Sciatic nerve (tissue), 2 donors: ENCODE measurements around the gene S100A1. TPM values are rescaled to one million over a fixed set of nuclear protein-coding genes. Genes with fewer than 3 reads are reported as not detected.
"Not testable (repeated sequence)": the region's sequence is repeated elsewhere in the genome, so short reads cannot be mapped to it uniquely, and the experiment has no call there.

Source experiments
- ATAC-seq: fragments of 200-7000 bp; cut with Tn5 transposase; one replicate; pipeline ENCODE4 v1.9.1; 2020; ENCODE audit warnings: mild to moderate bottlenecking, moderate library complexity
- DNase-seq: peaks from one replicate; pipeline ENCODE4 v3.0.0-alpha.2; 2020; ENCODE audit warnings: low spot score
- intact Hi-C: fragments of 100-400 bp; cut with DNase I; formaldehyde crosslinking; loops from one replicate; pipeline ENCODE4 v1.14.2; 2022
- total RNA-seq: library from RNA; stranded (reverse); fragmentation: NEBNext Ultra II Directional; extraction: Animal tissue kit (Norgen Biotek cat#: 25700); gene quantifications from one replicate; pipeline ENCODE4 v1.2.1, GENCODE V29; 2021
- donor health status: DM: no; HTN: no; CAD: no.
- donor health status: DM: no; HTN: no; CAD: no.

S100A1 gene
- 99.7 TPM for total RNA-seq

DNA sequence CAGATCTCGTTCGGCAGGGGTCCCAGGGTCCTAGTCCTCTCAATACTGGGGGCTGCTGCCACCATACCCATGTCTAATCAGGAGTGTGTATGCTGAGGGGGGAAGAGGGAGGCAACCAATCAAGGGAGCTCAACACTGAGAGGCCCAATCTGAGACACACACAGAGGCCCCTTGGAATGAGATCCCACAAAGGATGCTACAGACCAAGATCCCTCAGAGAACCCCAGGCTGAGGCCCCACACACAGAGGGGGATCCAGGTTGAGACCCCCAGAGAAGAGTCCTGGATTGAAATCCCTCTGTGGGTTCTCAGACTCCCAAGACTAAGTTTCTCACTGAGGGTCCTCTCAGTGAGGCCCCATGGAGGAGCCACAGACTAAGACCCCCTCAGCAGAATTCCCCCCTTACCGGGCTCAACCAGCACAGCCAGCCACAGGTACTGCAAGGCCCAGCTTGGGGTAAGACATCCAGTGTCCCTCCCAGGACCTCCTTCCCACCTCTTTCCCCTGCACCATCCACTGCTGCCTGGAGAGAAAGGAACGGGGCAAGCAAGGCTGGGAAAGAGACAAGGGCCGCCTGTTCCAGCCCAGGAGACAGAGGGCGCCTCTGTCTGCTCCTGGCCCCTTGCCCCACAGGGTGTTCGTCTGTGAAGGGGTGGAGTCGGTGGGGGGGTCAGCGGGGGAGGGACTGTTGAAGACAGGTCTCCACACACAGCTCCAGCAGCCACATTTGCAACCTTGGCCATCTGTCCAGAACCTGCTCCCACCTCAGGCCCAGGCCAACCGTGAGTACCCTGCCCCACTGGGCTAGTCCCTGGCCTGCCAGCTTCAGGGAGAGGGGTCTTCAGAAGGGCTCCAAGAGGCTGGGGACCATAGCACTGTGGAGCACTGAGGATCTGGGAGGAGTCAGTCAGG lies at the start of gene S100A1:
Gene S100A1 (plus strand): TSS at position 720 of the 912 bp plus-strand sequence. CDS start 2,088 bp downstream, outside the sequence.
- intact Hi-C loops = no loop called here
- peak; percentile 42 for ATAC-seq
- peak; percentile 72 for DNase-seq

DNA sequence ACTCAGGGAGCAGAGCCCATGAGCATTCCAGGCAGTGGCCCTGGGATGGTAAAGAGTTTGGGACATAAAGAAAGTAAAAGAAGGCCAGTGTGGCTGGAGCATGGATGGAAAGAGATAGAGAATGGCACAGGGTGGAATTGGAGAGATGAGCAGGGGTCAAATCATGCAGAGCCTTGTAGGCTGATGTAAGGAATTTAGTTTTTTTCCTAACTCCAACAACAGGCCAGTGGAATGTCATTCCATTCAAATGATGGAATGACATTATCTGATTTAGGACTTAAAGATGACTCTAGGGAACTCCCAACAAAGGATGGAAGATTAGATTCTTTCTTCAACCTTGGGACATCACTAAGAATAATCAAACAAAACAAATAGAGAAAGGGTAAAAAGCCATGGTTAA lies 49.7 kb upstream of the S100A1 start:
- no peak for ATAC-seq
- intact Hi-C loops = loop anchor here (5.0 kb wide), 1 partner anchor 39 kb away; the partner anchor contains the start of gene S100A14
- no peak for DNase-seq

DNA sequence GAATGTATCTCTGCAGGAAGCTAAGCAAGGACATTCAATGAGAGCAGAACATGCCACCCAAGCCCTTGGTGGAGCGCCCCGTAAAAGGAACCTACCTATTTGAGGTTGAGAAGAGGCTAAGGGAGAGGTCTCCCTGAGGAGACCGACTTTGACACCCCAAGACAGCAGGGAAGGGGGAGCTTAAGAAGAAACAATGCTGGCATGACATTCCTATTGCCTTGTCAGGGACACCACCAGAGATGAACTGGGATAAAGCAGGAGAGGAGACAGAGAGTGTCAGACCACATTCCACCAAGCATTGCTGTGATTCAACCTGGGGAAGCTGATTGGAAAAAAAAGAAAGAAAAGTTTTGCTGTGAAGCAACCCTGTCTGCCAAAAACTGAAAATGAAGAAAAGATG lies 49.3 kb upstream of the S100A1 start:
- no peak for DNase-seq
- no peak for ATAC-seq
- intact Hi-C loops = loop anchor here (5.0 kb wide), 1 partner anchor 38 kb away; the partner anchor contains the start of gene S100A14

DNA sequence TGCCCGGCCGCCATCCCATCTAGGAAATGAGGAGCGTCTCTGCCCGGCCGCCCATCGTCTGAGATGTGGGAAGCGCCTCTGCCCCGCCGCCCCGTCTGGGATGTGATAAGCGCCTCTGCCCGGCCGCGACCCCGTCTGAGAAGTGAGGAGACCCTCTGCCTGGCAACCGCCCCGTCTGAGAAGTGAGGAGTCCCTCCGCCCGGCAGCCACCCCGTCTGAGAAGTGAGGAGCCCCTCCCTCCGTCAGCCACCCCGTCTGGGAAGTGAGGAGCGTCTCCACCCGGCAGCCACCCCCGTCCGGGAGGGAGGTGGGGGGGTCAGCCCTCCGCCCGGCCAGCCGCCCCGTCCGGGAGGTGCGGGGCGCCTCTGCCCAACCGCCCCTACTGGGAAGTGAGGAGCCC lies 45.4 kb upstream of the S100A1 start:
- ATAC-seq, intact Hi-C loops, DNase-seq: not testable (repeated sequence)

DNA sequence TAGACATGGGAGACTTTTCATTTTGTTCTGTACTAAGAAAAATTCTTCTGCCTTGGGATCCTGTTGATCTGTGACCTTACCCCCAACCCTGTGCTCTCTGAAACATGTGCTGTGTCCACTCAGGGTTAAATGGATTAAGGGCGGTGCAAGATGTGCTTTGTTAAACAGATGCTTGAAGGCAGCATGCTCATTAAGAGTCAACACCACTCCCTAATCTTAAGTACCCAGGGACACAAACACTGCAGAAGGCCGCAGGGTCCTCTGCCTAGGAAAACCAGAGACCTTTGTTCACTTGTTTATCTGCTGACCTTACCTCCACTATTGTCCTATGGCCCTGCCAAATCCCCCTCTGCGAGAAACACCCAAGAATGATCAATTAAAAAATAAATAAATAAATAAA lies 44.7 kb upstream of the S100A1 start:
- intact Hi-C loops, DNase-seq, ATAC-seq: not testable (repeated sequence)

DNA sequence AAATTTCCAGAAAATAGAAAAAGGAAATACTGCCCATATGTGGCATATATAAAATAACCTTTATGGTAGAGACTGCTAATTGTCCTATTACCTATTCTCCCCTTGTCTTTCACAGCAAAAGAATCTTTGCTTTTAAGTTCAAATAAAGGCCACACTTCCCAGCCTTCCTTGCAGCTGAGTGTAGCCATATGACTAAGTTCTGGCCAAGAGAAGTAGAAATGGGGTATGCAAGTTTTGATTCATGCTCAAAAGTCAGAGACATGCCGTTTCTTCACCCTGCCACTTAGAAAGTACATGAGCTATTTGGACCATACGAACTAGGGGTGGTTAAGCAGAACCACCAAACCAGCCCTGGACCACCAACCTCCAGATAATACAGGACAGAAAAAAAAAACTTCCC lies 44.3 kb upstream of the S100A1 start:
- ATAC-seq (no peak), DNase-seq (no peak)
- intact Hi-C loops = no loop called here

DNA sequence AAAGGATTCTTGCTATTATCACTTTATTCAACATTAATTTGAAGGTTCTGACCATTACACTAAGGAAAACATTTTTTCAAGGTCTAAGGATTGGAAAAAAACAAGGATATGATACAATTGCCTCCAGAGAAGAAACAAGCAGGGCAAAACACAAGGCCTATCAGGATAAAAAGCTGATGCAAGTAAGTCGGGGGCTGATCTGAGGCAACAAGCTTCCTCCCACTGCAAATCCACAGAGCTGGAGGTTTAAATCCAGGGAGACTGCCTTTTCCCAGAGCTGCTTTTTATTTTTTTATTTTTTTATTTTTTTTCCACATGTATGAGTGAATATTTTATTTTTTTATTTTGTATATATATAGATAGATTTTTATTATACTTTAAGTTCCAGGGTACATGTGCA lies 43.2 kb upstream of the S100A1 start:
- ATAC-seq = no peak
- intact Hi-C loops = no loop called here

DNA sequence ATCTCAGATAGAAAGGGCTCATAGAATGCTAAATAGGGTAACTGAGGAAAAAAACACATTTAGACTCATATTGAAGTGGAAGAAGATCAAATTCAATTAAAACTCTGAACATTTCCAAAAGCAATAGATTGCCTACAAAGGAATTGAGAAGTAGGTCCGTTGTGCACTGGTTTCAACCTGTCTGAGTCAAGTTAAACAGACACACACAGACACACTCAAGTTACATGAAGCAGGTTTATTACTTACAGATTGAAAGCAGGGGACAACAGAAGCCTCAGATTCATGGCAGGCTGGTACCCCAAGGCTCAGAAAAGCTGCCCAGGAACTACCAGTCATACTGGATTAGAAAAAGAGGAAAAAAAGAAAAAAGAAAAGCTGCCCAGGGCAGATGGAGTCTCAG lies 41.9 kb upstream of the S100A1 start:
- DNase-seq (no peak), ATAC-seq (no peak)
- intact Hi-C loops = no loop called here

More for the DNA sequence above, 43.2 kb upstream of the S100A1 start:
- DNase-seq = no peak

DNA sequence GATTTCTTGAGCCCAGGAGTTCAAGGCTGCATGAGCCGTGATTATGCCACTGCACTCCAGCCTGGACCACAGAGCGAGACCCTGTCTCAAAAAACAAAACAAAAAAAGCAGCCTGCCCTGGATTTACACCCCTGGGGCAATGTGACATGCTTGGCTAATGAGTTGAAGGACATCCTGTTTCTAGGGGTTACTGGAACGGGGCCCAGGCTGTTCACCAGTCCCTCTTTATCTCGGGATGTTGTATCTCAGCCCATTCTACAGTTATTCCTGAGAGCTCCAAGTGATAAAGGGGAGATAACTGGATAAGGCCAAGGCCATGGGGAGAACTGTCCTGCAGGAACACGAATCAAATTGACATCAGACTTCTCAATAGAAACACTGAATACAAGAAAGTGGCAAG lies 40.9 kb upstream of the S100A1 start:
- DNase-seq = no peak
- intact Hi-C loops = no loop called here
- ATAC-seq = no peak

DNA sequence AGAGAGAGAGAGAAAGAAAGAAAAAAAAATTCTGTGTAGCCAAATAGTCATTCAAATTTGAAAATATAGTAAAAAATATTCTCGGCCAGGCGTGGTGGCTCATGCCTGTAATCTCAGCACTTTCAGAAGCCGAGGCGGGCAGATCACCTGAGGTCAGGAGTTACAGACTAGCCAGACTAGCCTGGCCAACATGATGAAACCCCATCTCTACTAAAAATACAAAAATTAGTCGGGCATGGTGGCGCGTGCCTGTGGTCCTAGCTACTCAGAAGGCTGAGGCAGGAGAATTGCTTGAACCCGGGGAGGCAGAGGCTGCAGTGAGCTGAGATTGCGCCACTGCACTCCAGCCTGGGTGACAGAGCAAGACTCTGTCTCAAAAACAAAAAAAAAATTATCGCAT lies 40.2 kb upstream of the S100A1 start:
- DNase-seq = peak; percentile 26
- ATAC-seq, intact Hi-C loops: not testable (repeated sequence)

DNA sequence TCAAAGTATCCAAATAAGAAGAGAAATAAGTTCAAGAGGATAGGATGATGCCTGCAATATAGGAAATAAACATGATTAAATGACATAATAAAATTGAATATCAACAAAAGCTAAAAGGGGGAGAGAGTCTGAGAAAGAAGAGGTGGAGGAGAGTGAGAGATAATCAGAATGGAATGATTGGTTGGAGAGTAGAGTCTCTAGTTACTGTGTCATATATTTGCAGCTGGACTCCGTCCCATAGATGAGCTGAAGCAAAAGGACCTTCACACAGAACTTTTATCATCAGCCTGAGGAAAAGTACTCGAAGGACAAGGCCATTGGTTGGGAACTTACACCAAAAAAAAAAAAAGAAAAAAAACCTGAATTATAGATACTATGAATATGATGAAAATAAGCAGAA lies 39.8 kb upstream of the S100A1 start:
- intact Hi-C loops = no loop called here
- ATAC-seq = no peak
- DNase-seq = no peak

DNA sequence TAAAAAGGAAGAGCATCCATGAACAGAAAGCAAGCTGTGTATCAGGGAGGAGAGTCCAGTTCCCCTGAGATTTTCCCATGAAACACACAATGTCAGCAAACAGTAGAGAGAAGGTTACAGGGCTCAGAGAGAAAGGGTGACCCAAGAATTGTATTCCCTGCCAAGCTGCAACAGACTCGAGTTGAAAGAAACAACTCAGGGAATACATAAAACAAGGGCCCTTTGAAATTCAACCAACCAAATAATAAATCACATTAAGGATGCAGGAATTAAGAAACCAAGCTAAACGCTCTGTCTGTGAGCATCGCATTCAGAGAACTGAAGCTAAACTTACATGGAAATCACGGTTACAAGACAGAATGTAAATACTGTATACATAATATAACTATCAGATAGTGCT lies 35.5 kb upstream of the S100A1 start:
- intact Hi-C loops = no loop called here
- DNase-seq (peak; percentile 5), ATAC-seq (peak; percentile 95)

DNA sequence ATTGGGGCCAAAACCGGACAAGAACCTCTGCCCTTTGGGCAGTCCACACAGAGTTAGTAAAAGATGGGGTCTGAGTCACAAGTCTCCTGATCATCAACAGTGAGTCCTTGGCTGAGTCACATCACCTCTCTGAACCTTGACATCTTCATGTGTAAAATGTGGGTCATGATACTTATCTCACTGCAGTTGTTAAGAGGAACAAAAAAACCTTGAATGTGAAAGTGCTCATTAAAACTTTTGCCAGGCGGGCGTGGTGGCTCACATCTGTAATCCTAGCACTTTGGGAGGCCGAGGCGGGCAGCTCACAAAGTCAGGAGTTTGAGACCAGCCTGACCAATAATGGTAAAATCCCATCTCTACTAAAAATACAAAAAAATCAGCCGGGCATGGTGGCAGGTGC lies 31.0 kb upstream of the S100A1 start:
- ATAC-seq = no peak
- no peak for DNase-seq
- intact Hi-C loops = no loop called here

DNA sequence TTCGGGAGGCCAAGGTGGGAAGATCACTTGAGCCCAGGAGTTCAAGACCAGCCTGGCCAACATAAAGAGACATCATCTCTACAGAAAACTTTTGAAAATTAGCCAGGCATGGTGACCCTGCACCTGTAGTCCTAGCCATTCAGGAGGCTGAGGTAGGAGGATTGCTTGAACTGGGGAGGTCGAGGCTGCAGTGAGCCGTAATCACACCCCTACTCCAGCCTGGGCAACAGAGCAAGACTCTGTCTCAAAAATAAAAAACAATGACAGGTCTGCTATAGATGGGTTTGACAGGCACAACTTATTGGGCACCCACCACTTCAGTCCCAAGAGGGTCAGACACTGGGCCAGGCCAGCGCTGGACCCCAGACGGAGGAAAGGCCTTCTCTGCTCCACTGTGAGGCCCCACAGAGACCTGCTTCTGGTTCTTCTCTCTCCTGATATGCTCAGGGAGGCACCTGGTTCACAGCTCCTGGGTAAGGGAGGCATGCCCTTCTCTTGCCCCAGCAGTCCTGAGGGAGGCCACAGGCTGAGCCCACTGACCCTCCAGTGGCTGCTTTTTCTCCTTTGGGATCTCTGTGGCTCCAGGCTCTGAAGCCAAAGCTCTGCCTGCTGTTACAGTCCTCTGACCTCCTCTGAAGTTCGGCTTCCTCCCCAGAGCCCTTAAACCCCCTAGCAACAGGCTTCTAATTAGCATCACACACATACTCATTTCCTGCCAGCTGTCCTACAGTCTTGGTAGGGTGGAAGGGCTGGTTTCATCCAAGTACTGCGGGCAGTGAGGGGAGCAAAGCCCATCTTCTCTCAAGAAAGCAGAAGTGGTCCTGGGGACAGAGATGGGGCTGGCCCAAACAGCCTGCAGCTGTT lies 29.7 kb upstream of the S100A1 start:
- DNase-seq = peak; percentile 42
- ATAC-seq = peak; percentile 49
- intact Hi-C loops = no loop called here

DNA sequence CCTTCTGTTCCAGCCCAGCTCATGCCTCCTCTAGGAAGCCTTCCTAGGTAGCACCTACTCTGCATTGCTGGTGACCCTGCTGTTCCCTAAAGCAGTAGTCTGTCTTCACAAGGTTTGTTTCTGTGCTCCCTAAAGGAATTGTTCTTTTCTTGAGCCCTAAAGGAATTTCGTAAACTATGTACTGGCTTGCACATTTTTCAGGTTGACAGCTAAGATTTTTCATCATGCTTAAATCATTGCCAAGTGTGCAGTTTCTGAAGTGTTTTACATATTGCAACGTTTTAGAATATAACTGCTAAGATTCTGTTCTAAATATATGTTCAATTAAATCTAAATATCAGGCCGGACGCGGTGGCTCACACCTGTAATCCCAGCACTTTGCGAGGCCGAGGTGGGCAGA lies 28.4 kb upstream of the S100A1 start:
- DNase-seq (peak; percentile 7), ATAC-seq (no peak)
- intact Hi-C loops = no loop called here

DNA sequence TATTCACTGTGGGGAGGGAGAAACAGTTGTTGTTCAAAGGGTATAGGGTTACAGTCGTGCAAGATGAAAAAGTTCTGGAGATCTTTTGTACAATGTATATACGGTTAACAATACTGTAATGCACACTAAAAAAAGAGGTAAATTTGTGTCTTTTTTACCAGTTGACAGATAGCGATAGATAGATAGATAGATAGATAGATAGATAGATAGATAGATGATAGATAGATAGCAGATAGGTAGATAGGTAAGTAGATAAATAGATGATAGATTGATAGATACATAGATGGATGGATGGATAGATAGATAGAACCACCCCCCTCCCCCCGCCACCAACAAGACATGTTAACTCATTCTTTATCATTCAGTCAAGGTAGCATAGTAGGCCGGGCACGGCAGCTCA lies 25.5 kb upstream of the S100A1 start:
- DNase-seq (peak; percentile 15), ATAC-seq (no peak)
- intact Hi-C loops = no loop called here

DNA sequence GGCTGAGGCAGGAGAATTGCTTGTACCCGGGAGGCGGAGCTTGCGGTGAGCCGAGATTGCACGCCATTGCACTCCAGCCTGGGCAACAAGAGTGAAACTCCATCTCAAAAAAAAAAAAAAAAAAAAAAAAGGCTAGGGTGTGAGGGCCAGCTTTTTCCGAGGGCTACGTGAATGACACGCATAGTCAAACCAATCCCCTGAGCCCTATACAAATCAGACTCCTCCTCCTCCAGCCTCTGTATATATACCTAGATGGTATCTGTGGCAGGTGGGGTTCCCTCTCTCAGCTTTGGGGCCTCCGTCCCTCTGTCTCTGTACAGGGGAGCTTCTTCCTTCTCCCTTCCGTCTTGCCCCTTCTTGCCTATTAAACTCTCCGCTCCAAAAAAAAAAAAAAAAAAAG lies 22.0 kb upstream of the S100A1 start:
- intact Hi-C loops = no loop called here
- peak; percentile 33 for DNase-seq
- no peak for ATAC-seq

DNA sequence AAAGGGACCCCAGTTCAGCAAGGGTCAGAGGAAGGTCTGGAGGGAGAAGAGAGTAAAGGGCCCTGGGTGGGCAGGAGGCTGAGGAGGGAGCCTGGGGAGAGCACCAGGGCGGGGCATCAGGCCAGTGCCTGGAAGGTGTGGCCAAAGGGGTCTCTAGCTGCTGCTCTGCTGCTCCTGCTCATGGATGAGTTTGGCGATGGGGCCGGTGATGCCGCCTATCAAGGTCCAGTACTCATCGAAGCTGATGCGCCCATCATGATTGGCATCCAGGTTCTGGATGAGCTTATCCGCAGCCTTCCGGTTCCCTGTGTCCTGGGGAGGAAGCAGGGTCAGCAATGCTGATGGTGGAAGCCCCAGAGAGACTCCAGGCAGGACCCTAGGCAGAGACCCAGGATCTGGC lies 20.9 kb upstream of the S100A1 start:
- ATAC-seq (no peak), DNase-seq (no peak)
- intact Hi-C loops = no loop called here

DNA sequence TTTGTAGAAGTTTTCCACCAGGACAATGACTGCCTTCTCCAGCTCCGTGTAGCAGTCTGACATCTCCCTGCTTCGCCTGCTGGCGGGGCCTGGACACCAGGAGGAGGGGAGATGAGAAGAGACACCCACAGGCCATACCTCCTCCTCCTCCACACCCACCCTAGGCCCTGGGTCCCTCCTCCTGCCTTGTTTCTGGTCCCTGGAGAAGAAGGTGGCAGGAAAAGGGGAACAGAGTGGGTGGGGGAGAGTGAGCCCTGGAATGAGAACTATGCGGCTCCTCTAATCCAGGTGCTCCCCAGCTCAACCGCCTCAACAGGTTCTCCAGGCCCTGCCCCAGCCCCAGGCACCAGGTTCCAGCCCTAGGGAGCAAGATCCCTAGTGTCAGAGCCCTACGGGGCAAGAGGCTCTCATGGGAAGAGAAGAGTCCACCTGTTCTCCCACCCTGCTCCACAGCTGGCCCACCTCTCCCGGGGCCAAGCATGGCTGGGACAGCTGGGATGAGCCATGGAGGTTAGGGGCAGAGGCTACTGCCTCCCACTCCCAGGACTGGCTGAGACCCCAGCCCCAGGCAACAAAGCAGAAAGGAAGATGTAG lies 20.0 kb upstream of the S100A1 start:
- intact Hi-C loops = no loop called here
- ATAC-seq = peak; percentile 1
- DNase-seq = no peak
